ENCODE measurements around the gene VPS25.
A peak's percentile ranks its signal among the peaks of the same experiment; 100 is the strongest.
"Not testable (repeated sequence)": the region's sequence is repeated elsewhere in the genome, so short reads cannot be mapped to it uniquely, and the experiment has no call there.

Gene VPS25

DNA sequence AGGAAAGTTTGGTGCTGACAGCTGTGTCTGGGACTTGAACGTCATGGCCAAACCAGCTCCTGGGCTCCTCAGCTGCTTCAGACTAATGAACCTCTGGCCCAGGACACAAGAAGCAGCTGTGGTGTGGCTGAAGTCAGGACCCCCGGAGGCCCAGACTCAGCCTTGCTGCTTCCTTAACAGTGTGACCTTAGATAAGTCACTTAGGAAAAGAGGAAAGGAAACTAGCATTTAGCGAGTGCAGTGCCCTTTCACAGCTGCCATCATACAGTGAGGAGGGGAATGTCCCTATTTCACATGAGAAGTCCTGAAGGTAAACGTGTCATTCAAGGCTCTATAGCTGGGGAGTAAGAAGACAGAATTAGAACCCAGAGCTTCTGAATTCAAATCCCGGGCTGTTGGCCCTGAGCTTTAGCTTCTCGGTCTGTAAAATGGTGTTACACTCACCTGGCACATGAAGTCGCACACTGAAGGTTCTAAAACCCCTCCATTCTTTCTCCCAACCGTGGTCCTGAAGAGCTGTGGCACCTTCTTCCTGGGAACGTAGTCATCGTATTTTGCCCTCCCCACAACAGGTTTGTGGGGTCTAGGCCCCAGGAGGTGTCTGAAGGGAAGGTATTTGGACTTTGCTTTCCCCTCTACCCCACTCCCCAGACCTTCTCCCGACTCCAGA is 13.1 kb upstream of the VPS25 start:
- no peaks in the 10 kb centered on the region for H3K36me3 ChIP-seq (ENCODE audit: insufficient read depth, insufficient read length, low read length)
- peaks cover 29% of the 10 kb centered on the region for H3K27me3 ChIP-seq (ENCODE audit: insufficient read depth, insufficient read length)
- no peak for TF ChIP-seq SUZ12 (IDR thresholded peaks at IDR 0.05; ENCODE audit: extremely low read depth, insufficient read depth, insufficient read length)
- no peak for TF ChIP-seq YY1 (IDR thresholded peaks at IDR 0.05; ENCODE audit: insufficient read depth, insufficient read length)
- no peak for TF ChIP-seq ZNF274 (IDR thresholded peaks at IDR 0.05; ENCODE audit: low read depth, low read length)
- no peak for DNase-seq (ENCODE audit: low read depth, low spot score)
- H3K4me1 ChIP-seq (ENCODE audit: insufficient read depth, insufficient read length), result peaks cover 12% of the 10 kb centered on the region
- H3K4me3 ChIP-seq (ENCODE audit: insufficient read length, low read depth), result peak overlapping the region; percentile 45
- peak overlapping the region; percentile 78 for H3K9ac ChIP-seq (ENCODE audit: insufficient read length, low read depth)
- no peaks in the 10 kb centered on the region for H3K9me3 ChIP-seq (ENCODE audit: insufficient read depth, low read length)

DNA sequence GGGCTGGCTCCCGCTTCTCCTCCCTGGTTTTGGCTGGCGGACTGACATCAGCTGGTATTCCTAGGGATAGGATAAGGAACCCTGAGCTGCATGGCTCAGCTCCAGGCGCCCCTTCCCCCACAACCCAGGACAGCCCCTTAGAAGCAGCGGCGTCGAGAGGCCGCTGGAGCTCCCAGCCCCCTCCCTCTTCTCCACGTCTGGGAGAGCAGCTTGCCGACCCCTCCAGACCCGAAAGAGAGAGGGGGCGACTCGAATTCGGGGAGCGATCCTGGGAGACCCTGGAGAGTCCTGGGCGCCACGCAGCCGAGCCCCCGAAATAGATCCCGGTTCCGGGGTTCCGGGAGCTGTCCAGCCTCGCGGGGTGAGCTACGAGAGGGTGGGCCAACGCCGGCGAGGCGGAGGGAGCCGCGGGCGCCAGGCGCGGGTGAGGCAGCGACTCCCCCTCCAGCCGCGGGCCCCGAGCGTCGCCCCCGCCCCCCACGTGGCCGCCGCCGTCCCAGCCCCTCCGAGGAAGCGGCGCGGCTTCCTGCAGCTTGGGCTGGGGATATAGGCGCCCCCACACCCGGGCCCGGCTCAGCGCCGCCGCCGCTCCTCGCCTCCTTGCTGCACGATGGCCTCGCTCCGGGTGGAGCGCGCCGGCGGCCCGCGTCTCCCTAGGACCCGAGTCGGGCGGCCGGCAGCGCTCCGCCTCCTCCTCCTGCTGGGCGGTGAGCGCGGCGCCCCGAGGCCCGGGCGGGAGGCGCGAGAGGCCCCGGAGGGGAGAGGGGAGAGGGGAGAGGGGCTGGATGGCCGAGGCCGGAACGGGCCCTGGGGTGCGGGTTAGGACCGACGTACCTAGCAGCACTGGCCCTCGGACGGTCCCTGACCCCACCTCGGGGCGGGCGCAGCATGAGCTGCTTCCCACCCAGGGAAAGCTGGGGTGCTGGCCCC is 12.3 kb upstream of the VPS25 start, which contains the start of gene RAMP2:
RAMP2 (plus strand) TSS at position 576 of the 930 bp plus-strand sequence; CDS start at position 611, 35 bp downstream.
- H3K4me3 ChIP-seq (ENCODE audit: insufficient read length, low read depth), result peak within 1 kb of the TSS; percentile 45
- H3K27me3 ChIP-seq (ENCODE audit: insufficient read depth, insufficient read length), result peaks cover 29% of the 10 kb centered on the region
- DNase-seq (ENCODE audit: low read depth, low spot score), result no peak
- H3K9me3 ChIP-seq (ENCODE audit: insufficient read depth, low read length), result no peaks in the 10 kb centered on the region
- H3K36me3 ChIP-seq (ENCODE audit: insufficient read depth, insufficient read length, low read length), result no peaks in the 10 kb centered on the region
- no peak for TF ChIP-seq YY1 (IDR thresholded peaks at IDR 0.05; ENCODE audit: insufficient read depth, insufficient read length)
- TF ChIP-seq SUZ12 (IDR thresholded peaks at IDR 0.05; ENCODE audit: extremely low read depth, insufficient read depth, insufficient read length), result no peak
- no peak for TF ChIP-seq ZNF274 (IDR thresholded peaks at IDR 0.05; ENCODE audit: low read depth, low read length)
- peak within 1 kb of the TSS; percentile 78 for H3K9ac ChIP-seq (ENCODE audit: insufficient read length, low read depth)
- H3K4me1 ChIP-seq (ENCODE audit: insufficient read depth, insufficient read length), result peaks cover 12% of the 10 kb centered on the region

DNA sequence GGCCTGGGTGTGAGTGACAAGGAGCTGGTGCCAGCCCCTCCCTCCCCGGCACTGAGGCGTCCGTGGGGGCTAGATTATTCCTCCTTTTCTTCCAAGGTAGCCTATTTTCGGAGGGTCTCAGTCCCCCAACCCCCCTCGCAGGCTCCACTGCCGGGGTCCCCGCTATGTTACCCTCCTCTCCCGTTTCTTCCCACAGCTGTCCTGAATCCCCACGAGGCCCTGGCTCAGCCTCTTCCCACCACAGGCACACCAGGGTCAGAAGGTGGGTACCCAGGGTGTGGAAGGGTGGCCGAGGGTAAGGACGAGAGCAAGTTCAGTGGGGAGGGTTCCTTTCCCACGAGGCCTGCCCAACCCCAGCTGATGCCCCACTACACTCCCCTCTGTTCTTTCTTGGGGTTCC is 11.6 kb upstream of the VPS25 start:
- Histone ChIP-seq H3K9ac (ENCODE audit: insufficient read length, low read depth) (peak overlapping the region; percentile 78), H3K36me3 (ENCODE audit: insufficient read depth, insufficient read length, low read length) (no peaks in the 10 kb centered on the region), H3K9me3 (ENCODE audit: insufficient read depth, low read length) (no peaks in the 10 kb centered on the region), H3K4me3 (ENCODE audit: insufficient read length, low read depth) (peak overlapping the region; percentile 45), H3K4me1 (ENCODE audit: insufficient read depth, insufficient read length) (peaks cover 12% of the 10 kb centered on the region), H3K27me3 (ENCODE audit: insufficient read depth, insufficient read length) (peaks cover 29% of the 10 kb centered on the region)
- no peak for DNase-seq (ENCODE audit: low read depth, low spot score)
- TF ChIP-seq ZNF274 (IDR thresholded peaks at IDR 0.05; ENCODE audit: low read depth, low read length) (no peak), SUZ12 (IDR thresholded peaks at IDR 0.05; ENCODE audit: extremely low read depth, insufficient read depth, insufficient read length) (no peak), YY1 (IDR thresholded peaks at IDR 0.05; ENCODE audit: insufficient read depth, insufficient read length) (no peak)

DNA sequence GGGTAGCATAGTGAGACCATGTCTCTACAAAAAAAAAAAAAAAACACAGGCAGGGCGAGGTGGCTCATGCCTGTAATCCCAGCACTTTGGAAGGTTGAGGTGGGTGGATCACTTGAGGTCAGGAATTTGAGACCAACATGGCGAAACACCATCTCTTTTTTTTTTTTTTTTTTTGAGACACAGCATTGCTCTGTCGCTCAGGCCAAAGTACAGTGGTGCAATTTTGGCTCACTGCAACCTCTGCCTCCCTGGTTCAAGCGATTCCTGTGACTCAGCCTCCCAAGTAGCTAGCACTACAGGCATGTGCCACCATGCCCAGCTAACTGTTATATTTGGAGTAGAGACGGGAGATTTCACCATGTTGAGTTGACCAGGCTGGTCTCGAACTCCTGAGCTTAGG is 7.1 kb upstream of the VPS25 start:
- no peak for TF ChIP-seq SUZ12 (IDR thresholded peaks at IDR 0.05; ENCODE audit: extremely low read depth, insufficient read depth, insufficient read length)
- no peak for TF ChIP-seq ZNF274 (IDR thresholded peaks at IDR 0.05; ENCODE audit: low read depth, low read length)
- TF ChIP-seq YY1 (IDR thresholded peaks at IDR 0.05; ENCODE audit: insufficient read depth, insufficient read length), result no peak
- DNase-seq (ENCODE audit: low read depth, low spot score), result no peak
- no peaks in the 10 kb centered on the region for H3K36me3 ChIP-seq (ENCODE audit: insufficient read depth, insufficient read length, low read length)
- H3K4me3 ChIP-seq (ENCODE audit: insufficient read length, low read depth), result no peak overlapping the region
- H3K4me1 ChIP-seq (ENCODE audit: insufficient read depth, insufficient read length), result peaks cover 12% of the 10 kb centered on the region
- H3K27me3 ChIP-seq (ENCODE audit: insufficient read depth, insufficient read length), result peaks cover 13% of the 10 kb centered on the region
- H3K9me3 ChIP-seq (ENCODE audit: insufficient read depth, low read length), result no peaks in the 10 kb centered on the region
- H3K9ac ChIP-seq (ENCODE audit: insufficient read length, low read depth), result no peak overlapping the region

DNA sequence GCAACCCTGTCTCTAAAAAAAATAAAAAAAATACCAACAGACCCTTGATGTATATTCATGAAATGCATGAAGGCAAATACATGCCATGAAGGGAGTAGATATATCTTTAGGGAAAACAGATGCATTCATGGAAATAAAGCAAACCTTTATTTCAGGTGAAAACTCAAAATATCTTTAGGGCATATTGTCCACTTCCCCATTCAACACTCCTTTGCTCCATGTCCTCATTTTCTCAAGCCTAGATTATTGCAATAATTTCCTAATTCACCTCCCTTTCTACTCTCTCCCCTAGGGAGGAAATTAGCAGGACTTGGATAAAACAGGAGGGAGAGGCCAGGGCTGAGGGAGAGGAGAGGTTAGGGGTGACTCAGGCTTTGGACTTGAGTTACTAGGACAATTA is 5.7 kb upstream of the VPS25 start:
- no peak overlapping the region for H3K4me3 ChIP-seq (ENCODE audit: insufficient read length, low read depth)
- peaks cover 2% of the 10 kb centered on the region for H3K4me1 ChIP-seq (ENCODE audit: insufficient read depth, insufficient read length)
- no peaks in the 10 kb centered on the region for H3K27me3 ChIP-seq (ENCODE audit: insufficient read depth, insufficient read length)
- no peak overlapping the region for H3K9ac ChIP-seq (ENCODE audit: insufficient read length, low read depth)
- TF ChIP-seq ZNF274 (IDR thresholded peaks at IDR 0.05; ENCODE audit: low read depth, low read length) (no peak), SUZ12 (IDR thresholded peaks at IDR 0.05; ENCODE audit: extremely low read depth, insufficient read depth, insufficient read length) (no peak), YY1 (IDR thresholded peaks at IDR 0.05; ENCODE audit: insufficient read depth, insufficient read length) (no peak)
- H3K36me3 ChIP-seq (ENCODE audit: insufficient read depth, insufficient read length, low read length), result no peaks in the 10 kb centered on the region
- H3K9me3 ChIP-seq (ENCODE audit: insufficient read depth, low read length), result no peaks in the 10 kb centered on the region
- no peak for DNase-seq (ENCODE audit: low read depth, low spot score)

DNA sequence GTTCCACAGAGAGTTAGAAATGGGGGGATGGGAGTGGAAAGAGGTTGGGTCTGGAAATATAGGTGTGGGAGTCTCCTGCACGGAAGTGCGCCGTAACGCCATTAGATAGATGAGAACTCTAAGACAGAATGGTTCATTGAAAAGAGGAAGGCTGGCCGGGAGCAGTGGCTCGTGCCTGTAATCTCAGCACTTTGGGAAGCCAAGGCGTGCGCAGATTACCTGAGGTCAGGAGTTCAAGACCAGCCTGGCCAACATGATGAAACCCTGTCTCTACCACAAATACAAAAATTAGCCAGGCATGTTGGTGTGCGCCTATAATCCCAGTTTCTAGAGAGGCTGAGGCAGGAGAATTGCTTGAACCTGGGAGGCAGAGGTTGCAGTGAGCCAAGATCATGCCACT is 5.2 kb upstream of the VPS25 start:
- not testable (repeated sequence) for H3K9ac ChIP-seq (ENCODE audit: insufficient read length, low read depth); H3K9me3 ChIP-seq (ENCODE audit: insufficient read depth, low read length); H3K4me3 ChIP-seq (ENCODE audit: insufficient read length, low read depth); H3K4me1 ChIP-seq (ENCODE audit: insufficient read depth, insufficient read length); H3K36me3 ChIP-seq (ENCODE audit: insufficient read depth, insufficient read length, low read length); H3K27me3 ChIP-seq (ENCODE audit: insufficient read depth, insufficient read length); DNase-seq (ENCODE audit: low read depth, low spot score)

DNA sequence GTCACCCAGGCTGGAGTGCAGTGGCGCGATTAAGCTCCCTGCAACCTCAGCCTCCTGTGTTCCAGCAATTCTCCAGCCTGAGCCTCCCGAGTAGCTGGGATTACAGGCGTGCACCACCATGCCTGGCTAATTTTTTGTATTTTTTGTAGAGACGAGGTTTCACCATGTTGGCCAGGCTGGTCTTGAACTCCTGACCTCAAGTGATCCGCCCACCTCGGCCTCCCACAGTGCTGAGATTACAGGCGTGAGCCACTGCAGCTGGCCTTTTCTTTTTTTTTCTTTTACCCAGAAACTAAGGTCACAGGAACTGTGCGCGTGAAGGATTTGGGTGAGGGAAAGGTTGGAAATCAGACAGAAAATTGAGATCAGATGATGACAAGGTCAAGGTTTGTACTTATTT is 3.3 kb upstream of the VPS25 start:
- not testable (repeated sequence) for DNase-seq (ENCODE audit: low read depth, low spot score); H3K9ac ChIP-seq (ENCODE audit: insufficient read length, low read depth); H3K27me3 ChIP-seq (ENCODE audit: insufficient read depth, insufficient read length); H3K4me3 ChIP-seq (ENCODE audit: insufficient read length, low read depth); H3K36me3 ChIP-seq (ENCODE audit: insufficient read depth, insufficient read length, low read length); H3K9me3 ChIP-seq (ENCODE audit: insufficient read depth, low read length); H3K4me1 ChIP-seq (ENCODE audit: insufficient read depth, insufficient read length)

Measured in NT2/D1 (cell line).